ENCODE data around the gene YBX2.

DNA sequence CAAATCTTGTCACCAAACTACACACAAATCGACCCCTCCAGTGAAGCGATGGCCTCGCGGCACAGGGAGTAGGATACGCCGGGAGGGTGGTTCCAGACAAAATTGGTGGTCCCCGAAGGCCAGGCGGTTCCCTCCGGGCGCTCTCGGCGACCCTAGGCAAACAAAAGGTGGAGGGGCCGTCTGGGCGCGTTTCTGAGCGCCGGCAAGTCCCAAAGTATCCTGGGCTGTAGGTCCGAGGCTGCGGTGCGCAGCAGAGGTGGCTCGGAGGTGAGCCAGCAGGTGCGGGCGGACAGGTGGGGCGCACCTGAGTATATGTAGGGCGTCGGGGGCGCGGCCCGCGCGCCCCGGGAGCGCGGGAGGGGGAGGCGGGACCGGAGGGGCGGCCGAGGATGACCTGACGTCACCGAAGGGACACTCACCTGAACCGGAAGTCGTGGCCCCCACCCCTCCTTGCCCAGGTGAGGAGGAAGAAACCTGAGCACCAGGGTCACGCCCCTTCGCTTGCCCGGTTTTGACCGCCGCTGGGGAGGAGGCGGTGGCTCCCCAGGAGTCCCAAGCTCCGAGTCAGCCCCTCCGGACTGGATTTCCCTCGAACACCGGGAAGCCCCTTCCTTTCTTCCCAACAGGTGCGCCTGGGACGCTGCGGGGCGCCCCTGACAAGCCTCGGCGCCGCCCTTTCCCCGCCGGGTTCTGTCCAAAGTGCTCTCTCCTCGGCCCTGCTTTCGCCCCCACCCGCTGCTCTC, 32.1 kb downstream of the YBX2 start, which contains the start of gene CLDN7:
- TF ChIP-seq EZH2 (IDR thresholded peaks at IDR 0.05; ENCODE audit: insufficient read depth, poor library complexity, severe bottlenecking) (no peak), EZH2phosphoT487 (IDR thresholded peaks at IDR 0.05; ENCODE audit: insufficient read depth, low read depth) (no peak)
